Dermis microvascular lymphatic vessel endothelial cell (primary cell): Measurements from ENCODE around the gene ANKRD26. TPM values are rescaled to one million over a fixed set of nuclear protein-coding genes. Genes with fewer than 3 reads are reported as not detected.
"Not testable (repeated sequence)": the region's sequence is repeated elsewhere in the genome, so short reads cannot be mapped to it uniquely, and the experiment has no call there.

ENCODE experiments used
- DNase-seq, 2 donors: peaks; one replicate each; pipeline versions ENCODE4 v3.0.0 to v3.0.0-alpha.2; 2010; ENCODE audit warnings: low read depth in 2 of 2
- total RNA-seq: library from RNA; depleted of rRNA; stranded (reverse); fragments of >200 nt; gene quantifications from 2 replicates; pipeline ENCODE4 v1.2.1, GENCODE V29; 2014

The ANKRD26 gene
- total RNA-seq: 4.3 and 5.3 TPM in 2 replicates

DNA sequence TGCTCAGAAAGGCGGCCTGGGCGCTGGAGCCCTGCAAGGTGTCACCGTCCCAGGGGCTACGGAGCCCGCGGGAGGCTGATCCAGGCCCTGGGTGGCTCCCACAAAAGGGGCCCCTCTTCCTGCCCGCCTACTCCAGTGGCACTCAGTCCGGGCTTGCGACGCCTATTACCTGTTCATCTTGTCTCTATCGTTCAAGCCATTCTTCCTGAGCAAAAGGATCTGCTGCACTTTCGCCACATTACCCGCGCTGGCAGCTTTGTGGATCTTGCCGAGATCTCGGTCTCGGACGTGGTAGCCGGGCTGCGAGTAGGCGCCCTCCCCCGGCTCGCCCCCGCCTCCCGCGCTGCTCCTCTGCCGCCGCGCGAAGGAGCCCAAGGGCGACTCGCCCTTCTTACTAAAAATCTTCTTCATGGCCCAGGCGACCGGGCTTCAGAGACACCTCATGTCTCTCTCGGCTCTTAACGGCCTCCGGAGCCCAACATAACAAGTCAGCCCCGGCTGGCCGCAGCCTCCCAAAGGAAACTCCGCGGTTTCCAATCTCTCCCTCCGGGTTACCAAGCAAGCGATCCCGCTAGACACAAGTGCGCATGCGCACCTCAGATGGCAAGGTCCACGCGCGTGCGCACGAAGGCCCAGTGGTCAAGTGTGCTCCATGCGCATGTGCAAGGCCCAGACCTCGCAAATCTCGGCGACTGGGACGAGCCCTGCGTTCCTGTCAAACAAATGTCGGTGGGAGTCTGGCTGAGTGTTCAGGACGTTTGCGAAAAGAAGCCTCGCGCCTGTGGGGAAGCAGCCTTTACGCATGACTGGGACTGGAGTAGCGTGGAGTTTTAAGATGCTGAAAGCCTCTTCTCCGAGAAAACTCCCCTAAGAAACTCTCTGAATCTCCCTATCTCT, at the start of gene ANKRD26:
Gene ANKRD26, minus strand, starts transcription at position 579 of the 897 bp plus-strand sequence. Its CDS starts 168 bp downstream, at position 411.
- peak; percentile 96 to 97 for DNase-seq

- DNase-seq: no peak
These were observed 47.4 kb upstream of the ANKRD26 start for GRCh38 chr10:27147701-27148100.

- no peak for DNase-seq
These were observed 45.6 kb upstream of the ANKRD26 start for GRCh38 chr10:27145937-27146336.

DNA sequence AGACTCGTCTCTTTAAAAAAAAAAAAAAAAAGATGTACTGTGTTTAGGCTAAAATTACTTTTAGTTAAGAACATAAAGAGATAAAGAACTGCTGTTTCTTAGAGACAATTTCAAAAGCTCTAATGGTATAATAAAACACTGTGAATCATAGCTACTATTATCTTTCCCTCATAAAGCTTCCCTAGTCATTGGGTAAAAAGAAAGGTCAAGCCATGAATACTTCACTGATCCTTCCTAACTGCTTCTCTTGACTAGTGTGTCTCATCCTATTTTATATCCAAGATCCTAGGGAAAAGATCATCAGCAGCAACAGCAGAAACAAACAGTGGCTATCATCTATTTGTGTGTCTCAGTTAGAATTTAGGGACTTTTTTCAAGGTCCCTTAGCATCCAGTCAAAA, 43.4 kb upstream of the ANKRD26 start:
- DNase-seq: no peak

DNA sequence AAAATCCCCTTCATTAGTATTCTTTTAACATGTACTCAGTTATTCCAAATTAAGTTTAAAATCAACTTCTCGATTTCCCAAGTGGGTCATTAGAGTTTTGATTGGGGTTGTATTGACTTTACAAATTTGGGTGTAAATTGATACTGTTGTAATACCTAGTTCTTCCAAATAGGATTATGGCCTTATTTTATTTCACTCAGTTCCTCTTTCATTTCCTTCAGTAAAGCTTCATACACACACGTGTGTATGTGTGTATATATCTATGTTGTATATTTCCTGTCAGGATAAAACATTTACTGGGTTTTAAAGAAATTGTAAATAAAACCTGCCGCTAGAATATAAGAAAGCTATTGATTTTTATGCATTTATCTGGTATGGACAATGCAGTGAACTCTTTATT, 38.0 kb upstream of the ANKRD26 start:
- no peak for DNase-seq

DNA sequence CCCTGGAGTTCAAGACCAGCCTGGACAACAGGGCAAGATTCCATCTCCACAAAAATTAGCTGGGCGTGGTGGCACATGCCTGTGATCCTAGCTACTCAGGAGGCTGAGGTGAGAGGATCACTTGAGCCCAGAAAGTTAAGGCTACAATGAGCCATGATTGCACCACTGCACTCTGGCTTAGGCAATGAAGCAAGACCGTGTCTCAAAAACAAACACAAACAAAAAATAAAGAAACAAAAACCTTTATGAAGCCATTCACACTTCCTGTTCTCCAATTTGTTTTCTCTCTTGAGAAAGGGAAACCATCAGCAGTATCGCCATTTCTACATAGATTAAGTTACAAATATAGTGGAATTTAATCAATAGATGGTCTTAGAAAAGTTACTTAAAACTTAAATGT, 34.1 kb upstream of the ANKRD26 start:
- no peak for DNase-seq

GRCh38 chr10:27108165-27108564, 7.9 kb upstream of the ANKRD26 start:
- DNase-seq: no peak

DNA sequence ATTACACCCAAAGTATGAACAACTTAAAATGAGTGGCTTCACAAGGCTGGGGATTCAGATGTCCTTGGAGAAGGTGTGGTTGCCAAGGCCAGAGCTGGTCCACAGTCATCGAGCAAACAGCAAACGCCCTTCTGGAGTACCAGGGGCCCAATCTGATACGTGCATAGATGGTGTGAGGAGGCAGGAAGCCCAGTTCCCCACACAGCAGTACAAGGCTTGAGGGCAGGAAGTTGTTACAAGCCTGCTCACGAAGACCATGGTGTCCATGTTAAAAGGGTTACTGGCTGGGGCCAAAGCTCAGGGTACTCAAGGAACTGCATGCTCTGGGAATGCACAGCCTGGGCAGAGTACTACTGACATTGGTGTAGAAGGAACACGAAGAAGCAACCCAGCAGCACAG, 4.6 kb upstream of the ANKRD26 start:
- DNase-seq: no peak

GRCh38 chr10:27100813-27101347, 586 bp upstream of the ANKRD26 start:
- DNase-seq: no peak

DNA sequence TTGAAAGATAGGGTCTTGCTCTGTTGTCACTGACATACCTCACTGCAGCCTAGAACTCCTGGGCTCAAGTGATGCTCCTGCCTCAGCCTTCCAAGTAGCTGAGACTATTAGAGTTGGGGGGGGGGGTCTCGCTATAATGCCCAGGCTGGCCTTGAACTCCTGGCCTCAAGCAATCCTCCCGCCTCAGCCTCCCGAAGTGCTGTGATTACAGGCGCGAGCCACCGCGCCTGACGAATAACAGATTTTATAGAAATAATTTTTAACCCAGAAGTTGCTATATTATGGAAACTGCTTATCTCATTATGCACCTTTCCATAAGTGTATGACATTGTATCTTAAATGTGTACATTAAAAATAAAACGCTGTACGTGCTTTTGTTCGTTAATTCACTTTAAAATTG, 846 bp downstream of the ANKRD26 start:
- peak in 1 of 2 donors; percentile 1 for DNase-seq

GRCh38 chr10:27088119-27089044, 11.9 kb downstream of the ANKRD26 start:
- DNase-seq: no peak

DNA sequence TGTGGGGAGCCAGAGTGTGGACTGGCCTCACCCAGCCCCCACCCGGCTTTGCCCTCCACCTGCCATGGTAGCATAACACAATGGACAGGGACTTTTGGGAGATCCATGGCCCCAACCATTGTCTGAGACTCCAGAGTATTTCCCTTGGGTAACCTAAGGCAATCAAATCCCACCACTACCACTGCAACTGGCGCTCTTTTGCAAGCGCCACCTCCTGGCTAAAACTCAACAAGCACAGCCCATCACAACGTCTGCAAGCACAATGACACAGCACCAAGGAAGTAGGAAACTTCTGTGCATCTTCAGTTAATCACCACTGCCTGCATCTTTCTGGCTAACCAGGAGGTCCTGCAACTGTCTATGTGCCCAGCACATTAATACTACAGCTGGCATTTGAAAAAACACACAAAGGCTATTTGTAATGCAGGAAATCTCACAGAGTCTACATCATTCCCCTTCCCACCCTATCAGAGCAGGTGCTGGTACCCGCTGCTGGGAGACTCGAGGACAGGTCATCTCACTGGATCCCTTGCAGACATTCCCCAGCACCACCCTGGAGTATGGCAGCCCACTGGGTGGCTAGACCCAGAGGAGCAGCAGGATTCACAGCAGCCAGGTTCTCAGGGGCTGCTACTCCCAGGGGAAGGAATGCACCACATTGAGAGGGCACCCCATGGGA, 27.7 kb downstream of the ANKRD26 start:
- no peak for DNase-seq

GRCh38 chr10:27068217-27068891, 31.9 kb downstream of the ANKRD26 start:
- no peak for DNase-seq

- DNase-seq: no peak
These were observed 35.2 kb downstream of the ANKRD26 start for GRCh38 chr10:27065084-27065483.

DNA sequence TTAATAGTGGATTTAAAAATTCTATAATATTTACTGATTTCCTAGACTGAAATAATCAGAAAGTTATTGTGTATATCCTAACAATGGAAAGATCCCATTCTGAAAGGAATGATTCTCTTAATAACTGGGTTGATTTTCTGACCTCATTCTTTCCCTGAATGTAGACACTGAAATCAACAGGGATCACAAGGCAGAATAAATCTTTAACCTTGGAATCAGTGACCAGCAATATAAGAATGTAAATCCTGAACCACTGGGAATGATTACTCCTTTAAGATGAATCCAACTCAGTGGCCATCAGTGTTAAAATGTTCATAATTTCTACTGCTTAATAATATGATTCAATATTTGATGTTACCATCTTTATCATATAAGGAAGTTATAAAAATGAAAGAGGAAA, 47.6 kb downstream of the ANKRD26 start:
- no peak for DNase-seq

DNA sequence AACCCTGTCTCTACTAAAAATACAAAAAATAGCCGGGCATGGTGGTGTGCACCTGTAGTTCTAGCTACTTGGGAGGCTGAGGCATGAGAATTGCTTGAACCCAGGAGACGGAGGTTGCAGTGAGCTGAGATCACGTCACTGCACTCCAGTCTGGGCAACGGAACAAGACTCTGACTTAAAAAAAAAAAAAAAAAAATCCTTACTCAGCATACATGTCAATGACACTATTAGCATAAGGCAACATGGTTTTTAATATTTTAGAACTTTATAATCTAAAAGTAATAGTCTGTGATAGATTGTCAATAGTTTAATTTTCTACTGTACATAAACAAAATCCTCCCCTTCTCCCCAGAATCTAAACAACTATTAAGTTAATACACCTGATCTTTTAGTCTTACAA, 55.0 kb downstream of the ANKRD26 start:
- DNase-seq: not testable (repeated sequence)

GRCh38 chr10:27041196-27041595, 59.1 kb downstream of the ANKRD26 start:
- peak in 1 of 2 donors; percentile 65 for DNase-seq

GRCh38 chr10:27038168-27038567, 62.1 kb downstream of the ANKRD26 start:
- no peak for DNase-seq

- DNase-seq: no peak
These were observed 65.1 kb downstream of the ANKRD26 start for GRCh38 chr10:27035163-27035562.

- no peak for DNase-seq
These were observed 70.2 kb downstream of the ANKRD26 start for GRCh38 chr10:27030060-27030459.

DNA sequence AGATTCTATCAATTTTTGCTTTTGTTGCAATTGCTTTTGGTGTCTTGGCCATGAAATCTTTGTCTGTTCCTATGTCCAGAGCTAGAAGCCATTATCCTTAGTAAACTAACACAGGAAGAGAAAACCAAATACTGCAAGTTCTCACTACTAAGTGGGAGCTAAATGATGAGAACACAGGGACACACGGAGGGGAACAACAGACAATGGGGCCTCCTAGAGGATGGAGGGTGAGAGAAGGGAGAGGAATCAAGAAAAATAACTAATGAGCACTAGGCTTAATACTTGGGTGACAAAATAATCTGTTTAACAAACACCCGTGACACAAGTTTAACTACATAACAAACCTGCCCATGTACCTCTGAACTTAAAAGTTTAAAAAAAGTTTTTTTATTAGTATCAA, 78.2 kb downstream of the ANKRD26 start:
- DNase-seq: no peak
